Inflammatory macrophage treated with lipopolysaccharide for 4 hours (primary cell): Measurements from ENCODE around the gene DBN1.
"Not testable (repeated sequence)": the region's sequence is repeated elsewhere in the genome, so short reads cannot be mapped to it uniquely, and the experiment has no call there.

ENCODE experiments used
- DNase-seq: peaks from one replicate; pipeline ENCODE4 v3.0.0-alpha.2; 2020

DBN1 gene

DNA sequence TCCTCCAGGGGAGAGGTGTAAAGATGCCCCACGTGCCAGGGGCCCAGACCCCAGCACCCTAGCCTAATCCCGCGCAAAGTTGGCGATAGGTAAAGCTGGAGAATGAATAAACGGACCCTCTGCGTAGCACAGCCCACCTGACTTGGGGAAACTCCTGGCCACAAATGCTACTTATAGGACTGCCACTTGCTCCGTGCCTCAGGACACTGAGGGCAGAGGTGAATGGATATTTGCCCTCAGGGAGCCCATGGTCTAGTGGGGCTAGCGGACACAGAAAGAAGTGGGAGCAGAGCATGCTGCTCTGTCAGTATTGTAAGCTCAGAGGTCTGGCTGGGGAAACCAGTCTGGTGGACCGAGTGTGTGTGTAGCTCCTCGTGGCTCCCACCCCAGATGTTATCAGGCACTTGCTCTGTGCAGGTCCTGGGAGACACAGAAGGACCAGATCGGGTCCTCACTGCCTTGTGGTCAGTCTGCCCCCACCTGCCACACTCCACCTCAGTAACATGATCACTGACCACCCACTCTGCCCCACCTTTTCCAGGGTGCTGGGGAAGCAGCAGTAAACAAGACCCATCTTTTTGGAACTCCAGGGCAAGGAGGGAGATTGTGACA is 46.1 kb downstream of the DBN1 start:
- DNase-seq = peak; percentile 18

- DNase-seq = peak; percentile 30
Observed at GRCh38 chr5:177426566-177427210, 46.7 kb downstream of the DBN1 start, which contains the start of gene GRK6. Gene GRK6 (plus strand): TSS chr5:177426676. CDS start chr5:177426846, 170 bp downstream.

DNA sequence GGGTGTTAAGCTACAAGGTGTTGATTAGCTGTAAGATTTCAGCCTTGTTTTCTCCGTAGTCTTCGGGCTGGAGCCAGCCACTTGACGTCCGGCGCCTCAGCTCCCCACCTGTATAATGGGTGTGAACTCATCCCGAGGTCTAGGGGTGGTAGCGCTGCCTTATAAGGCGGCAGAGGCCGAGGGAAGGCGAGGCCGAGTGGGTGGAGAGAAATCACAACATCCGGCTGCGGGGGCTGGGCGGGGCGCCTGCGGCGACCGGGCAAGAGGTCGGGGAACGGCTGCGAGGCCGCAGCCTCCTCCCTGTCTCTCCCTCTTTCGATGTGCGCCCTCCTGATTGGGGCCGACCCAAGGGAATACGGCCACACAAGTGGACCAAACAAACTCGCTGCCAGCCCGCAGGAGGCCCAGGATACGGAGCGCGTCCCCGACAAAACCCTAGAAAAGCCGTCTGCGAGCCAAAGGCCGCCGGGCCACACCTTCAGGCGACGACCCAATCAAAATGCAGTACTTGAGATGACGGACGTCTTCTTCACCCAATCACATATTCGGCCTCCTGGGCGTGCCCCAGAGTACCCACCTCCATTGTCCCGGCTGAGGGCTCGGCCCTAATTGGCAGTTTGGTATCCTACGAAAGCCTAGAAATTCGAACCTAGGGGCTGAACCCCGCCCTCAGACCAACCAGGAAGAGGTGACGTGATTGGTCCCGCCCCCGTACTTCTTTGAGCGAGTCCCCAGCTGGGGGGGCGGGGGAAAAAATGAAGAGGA is 47.5 kb downstream of the DBN1 start:
- peak; percentile 100 for DNase-seq

- DNase-seq = no peak
Observed at GRCh38 chr5:177425196-177425800, 48.1 kb downstream of the DBN1 start.

GRCh38 chr5:177423671-177424070 is 49.8 kb downstream of the DBN1 start:
- DNase-seq = no peak

DNA sequence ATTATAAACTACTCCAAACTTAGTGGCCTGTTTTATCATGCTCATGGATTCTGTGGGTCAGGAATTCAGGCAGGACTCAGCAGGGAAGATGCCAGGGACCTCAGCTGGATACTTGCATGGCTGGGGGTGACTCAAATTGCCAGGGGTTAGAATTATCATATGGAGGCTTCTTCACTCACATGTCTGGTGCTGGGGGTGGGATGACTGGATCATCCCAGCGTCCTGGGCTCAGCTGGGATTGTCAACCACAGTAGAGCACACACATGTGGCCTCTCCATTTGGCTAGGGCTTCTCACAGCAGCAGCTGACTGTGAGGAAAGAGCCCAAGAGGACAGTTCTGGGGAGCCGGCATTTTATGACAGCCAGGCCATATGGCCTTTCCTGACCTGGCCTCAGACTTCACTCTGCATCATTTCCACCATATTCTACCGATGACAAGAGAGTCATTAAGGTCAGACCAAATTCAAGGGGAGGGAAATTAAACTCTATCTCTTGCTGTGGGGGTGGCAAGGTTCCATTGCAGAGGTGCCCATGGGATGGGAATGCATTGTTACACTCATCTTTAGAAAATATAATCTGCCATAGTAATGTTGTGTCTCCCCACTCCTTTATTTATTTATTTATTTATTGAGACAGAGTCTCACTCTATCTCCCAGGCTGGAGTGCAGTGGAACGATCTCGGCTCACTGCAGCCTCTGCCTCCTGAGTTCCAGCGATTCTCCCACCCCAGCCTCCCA is 52.2 kb downstream of the DBN1 start:
- no peak for DNase-seq

GRCh38 chr5:177420472-177420871 is 53.0 kb downstream of the DBN1 start:
- DNase-seq = not testable (repeated sequence)

- peak; percentile 6 for DNase-seq
Observed at GRCh38 chr5:177419046-177419445, 54.4 kb downstream of the DBN1 start.

DNA sequence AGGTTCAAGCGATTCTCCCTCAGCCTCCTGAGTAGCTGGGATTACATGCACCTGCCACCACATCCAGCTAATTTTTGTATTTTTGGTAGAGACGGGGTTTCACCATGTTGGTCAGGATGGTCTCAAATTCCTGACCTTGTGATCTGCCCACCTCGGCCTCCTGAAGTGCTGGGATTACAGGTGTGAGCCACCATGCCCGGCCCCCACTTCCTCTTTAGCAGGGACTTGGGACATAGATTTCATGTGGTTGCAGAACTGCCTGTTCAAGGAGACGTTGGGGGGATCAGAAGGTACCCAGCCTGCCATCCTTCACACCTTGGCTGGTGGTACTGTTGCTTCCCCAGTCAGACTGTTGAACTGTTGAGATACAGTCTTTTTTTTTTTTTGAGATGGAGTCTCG is 56.4 kb downstream of the DBN1 start:
- not testable (repeated sequence) for DNase-seq

- DNase-seq = no peak
Observed at GRCh38 chr5:177414481-177414880, 59.0 kb downstream of the DBN1 start.

GRCh38 chr5:177412603-177413233 is 60.7 kb downstream of the DBN1 start:
- peak; percentile 18 for DNase-seq

GRCh38 chr5:177410575-177410974 is 62.9 kb downstream of the DBN1 start:
- DNase-seq = no peak

DNA sequence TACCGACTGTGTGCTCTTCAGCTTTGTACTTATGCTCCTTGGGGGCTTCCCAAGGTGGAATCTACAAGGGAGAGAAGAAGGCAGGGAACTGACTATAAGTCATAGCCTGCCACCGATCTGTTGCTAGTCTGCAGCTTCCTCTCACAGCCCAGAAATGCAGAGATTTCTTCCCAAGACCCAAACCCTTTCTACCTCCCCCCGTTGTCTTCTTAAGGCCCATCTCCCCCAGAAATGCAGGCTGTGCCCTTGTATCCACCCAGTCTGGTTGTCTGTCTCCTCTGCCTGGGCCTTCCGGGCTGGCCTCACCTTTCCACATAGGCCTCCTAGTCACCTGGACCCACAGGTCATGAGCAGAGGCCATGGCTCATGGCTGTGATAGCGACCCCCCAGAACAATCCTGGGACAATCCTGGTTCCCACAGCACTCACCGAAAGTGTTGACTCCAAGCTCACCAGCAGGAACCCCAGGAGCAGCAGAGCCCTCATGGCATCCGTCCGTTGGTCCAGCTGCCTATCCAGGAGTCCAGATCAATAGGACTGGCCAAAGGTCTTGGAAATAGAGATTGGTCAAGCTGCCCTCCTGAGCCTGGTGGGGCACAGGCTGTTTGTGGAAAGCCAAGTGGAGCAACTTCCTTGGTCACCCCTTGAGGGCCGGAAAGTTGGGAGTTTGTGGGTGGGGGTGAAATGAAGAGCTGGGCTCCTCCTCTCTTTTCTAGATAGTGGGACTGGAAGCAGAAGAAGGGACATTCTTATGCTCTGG is 64.2 kb downstream of the DBN1 start, which contains the start of gene F12:
F12 (minus strand) TSS at position 522 of the 759 bp plus-strand sequence; CDS start at position 485, 37 bp downstream.
- no peak for DNase-seq
